Measurements from ENCODE around the gene PLCL1.

- TF ChIP-seq CTCF (IDR thresholded peaks at IDR 0.05) (no peak), EP300 (IDR thresholded peaks at IDR 0.05) (no peak)
Measured at GRCh38 chr2:198143156-198143555, 338.8 kb downstream of the PLCL1 start.
